ENCODE results near the gene UBA7.

Gene UBA7

GRCh38 chr3:49759226-49759625, 54.5 kb downstream of the UBA7 start:
- in situ Hi-C loops (cut with HindIII; ENCODE audit: low pct_ligation_motif_present, low pct_unique_long_range_greater_than_20kb, low sequenced_read_pairs), result no loop called here
- no peak for DNase-seq

- in situ Hi-C loops (cut with HindIII; ENCODE audit: low pct_ligation_motif_present, low pct_unique_long_range_greater_than_20kb, low sequenced_read_pairs), result no loop called here
- no peak for DNase-seq
Measured at GRCh38 chr3:49757197-49757596, 56.6 kb downstream of the UBA7 start.

- in situ Hi-C loops (cut with HindIII; ENCODE audit: low pct_ligation_motif_present, low pct_unique_long_range_greater_than_20kb, low sequenced_read_pairs), result no loop called here
- no peak for DNase-seq
Measured at GRCh38 chr3:49756036-49756435, 57.7 kb downstream of the UBA7 start.

All from ACHN (cell line).